Fibroblast of pulmonary artery (primary cell): ENCODE data around the gene OR2AJ1.

Experiments
- DNase-seq: peaks from one replicate; pipeline ENCODE4 v3.0.0-alpha.2; 2010; ENCODE audit warnings: low read depth
- H3K4me3 ChIP-seq: replicated peaks from 2 replicates; pipeline ENCODE4 v1.5.1; 2011; ENCODE audit warnings: low read depth, mild to moderate bottlenecking, control low read depth, low read length, moderate library complexity
- CTCF ChIP-seq: IDR thresholded peaks from 2 replicates; pipeline ENCODE4 v1.5.1; 2011; ENCODE audit warnings: mild to moderate bottlenecking, control low read depth, low read length, inconsistent platforms; ENCODE audit errors: missing control alignments

OR2AJ1 gene

DNA sequence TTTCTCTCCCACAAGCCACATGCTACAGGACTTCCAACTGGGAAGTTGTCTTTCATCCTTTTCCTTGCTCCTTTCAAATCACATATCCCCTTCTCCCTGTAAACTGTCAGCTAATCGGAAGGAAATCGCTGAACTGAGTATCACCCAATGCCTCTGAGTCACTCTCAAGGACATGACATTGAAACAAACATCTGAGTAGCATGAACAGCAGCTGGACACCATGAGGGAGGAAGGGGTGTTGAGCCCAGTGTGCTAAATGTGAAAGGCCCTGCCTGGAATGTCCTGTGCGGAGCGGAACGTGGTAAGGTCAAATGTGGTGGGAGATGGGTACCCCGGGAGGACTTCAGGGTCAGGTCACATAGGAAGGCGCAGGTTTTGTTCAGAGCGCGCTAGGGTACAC, at the start of gene OR2AJ1:
Gene OR2AJ1, plus strand, starts transcription at position 22 of the 400 bp plus-strand sequence. CDS start 8,880 bp downstream, outside the sequence.
- H3K4me3 ChIP-seq, result no peak within 1 kb of the TSS
- no peak for DNase-seq
- no peak for TF ChIP-seq CTCF

DNA sequence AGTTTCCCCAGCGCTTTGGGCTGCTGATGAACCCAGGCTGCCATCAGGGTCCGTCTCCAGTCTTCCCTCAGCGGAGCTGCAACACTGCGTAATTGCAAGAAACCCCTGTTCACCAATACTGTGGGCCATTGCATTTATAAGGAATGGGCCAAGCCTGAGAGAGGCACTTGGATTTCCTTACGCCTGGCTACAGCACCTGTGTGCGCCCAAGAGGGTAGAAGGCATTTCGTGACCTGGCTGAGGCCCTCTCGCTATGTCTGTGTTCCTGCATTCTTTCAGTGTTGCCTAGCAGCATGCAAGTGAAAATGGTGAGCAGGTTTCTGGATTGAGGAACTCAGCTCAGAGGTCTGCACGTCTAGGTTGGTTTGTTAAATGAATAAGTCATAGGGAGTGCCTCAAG, 41.3 kb upstream of the OR2AJ1 start:
- no peak for DNase-seq
- TF ChIP-seq CTCF, result no peak
- H3K4me3 ChIP-seq, result no peak overlapping the region

DNA sequence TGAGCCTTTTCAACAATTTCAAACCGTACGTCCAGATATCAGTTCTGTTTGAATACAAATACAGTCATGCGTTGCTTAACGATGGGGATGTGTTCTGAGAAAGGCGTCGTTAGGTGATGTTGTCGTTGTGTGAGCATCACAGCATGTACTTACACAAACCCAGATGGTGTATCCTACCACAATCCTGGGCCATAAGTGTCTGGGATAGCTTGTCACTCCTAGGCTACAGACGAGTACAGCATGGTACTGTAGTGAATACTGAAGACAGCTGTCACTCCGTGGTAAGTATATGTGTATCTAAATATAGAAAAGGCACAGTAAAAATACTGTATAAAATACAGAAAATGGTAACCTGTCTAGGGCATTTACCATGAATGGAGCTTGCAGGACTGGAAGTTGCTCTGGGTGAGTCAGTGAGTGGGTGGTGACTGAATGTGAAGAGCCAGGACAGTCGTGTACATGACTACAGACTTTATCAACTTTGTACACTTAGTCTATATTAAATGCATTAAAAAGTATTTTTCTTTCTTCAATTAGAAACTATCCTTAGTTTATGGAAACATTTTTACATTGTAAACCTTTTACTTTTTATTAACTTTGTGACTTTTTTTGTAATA, 39.8 kb upstream of the OR2AJ1 start:
- H3K4me3 ChIP-seq, result no peak overlapping the region
- DNase-seq, result no peak
- TF ChIP-seq CTCF, result no peak

DNA sequence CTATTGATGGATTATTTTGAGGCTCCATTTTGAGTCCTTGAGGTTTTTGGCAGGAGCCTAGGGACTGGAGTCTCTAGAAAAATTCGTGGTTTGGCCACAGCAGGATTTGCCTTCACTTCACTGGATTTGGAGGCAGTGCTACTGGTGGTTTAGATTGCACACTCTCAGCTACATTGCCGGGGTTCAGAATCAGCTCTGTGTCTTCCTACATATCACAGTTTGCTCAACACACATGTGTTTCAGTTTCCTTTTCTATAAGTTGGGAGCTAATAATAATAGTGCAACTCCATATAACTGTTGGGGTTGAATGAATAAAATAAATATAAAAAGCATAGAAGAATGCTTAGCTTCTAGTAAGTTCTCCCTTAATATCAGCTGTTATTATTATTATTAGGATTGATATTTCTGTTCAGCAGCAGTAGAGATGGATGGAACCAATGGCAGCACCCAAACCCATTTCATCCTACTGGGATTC, 29.5 kb upstream of the OR2AJ1 start, which contains the start of gene OR2W3:
Gene OR2W3, plus strand, starts transcription at position 425 of the 475 bp plus-strand sequence. Its CDS starts 0 bp downstream, at position 425.
- no peak for TF ChIP-seq CTCF
- H3K4me3 ChIP-seq, result no peak within 1 kb of the TSS
- DNase-seq, result no peak

DNA sequence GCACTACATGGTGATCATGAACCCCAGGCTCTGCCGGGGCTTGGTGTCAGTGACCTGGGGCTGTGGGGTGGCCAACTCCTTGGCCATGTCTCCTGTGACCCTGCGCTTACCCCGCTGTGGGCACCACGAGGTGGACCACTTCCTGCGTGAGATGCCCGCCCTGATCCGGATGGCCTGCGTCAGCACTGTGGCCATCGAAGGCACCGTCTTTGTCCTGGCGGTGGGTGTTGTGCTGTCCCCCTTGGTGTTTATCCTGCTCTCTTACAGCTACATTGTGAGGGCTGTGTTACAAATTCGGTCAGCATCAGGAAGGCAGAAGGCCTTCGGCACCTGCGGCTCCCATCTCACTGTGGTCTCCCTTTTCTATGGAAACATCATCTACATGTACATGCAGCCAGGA, 28.7 kb upstream of the OR2AJ1 start:
- TF ChIP-seq CTCF, result no peak
- H3K4me3 ChIP-seq, result no peak overlapping the region
- no peak for DNase-seq

DNA sequence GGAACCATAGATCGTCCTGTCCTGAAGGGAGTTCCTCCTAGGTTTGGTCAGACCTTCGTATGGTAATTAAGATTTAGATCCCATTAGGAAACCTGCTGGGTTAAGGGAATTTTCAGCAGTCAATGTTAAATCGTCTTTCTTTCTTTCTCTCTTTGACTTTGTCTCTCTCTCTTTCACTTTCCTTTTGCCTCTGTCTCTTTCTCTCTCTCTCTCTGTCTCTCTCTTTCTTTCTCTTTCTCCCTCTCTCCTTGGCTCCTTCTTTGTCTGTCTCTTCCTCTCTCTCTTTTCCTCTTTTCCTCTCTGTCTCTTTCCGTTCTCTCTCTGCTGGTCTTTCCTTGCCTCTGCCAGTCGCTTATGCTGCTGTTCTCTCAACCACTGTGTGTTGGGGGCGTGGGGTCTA, 20.6 kb upstream of the OR2AJ1 start:
- H3K4me3 ChIP-seq, result no peak overlapping the region
- no peak for TF ChIP-seq CTCF
- DNase-seq, result no peak

GRCh38 chr1:247905181-247905580, 19.5 kb upstream of the OR2AJ1 start:
- no peak for DNase-seq
- H3K4me3 ChIP-seq, result no peak overlapping the region
- no peak for TF ChIP-seq CTCF
